ENCODE measurements around the gene CPN1. TPM values are rescaled to one million over a fixed set of nuclear protein-coding genes. Genes with fewer than 3 reads are reported as not detected.
"Not testable (repeated sequence)": the region's sequence is repeated elsewhere in the genome, so short reads cannot be mapped to it uniquely, and the experiment has no call there.

Gene CPN1
- total RNA-seq, 2 experiments from 2014 or later = not detected

DNA sequence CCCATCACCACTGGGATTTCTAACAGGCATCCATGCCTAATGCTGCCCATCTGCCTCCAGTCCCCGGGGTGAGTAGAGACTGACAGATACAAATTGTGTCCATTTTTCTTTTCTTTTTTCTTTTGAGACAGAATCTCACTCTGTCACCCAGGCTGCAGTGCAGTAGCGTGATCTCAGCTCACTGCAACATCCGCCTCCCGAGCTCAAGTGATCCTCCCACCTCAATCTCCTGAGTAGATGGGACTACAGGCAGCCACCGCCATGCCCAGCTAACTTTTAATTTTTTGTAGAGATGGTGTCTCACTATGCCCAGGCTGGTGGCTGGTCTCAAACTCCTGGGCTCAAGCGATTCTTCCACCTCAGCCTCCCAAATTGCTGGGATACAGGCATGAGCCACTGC, 7.6 kb upstream of the CPN1 start:
- Histone ChIP-seq H3K4me3 (ENCODE audit: low read depth, low read length, poor library complexity, severe bottlenecking) (no peak overlapping the region), H3K36me3 (ENCODE audit: insufficient read depth, low read length) (no peaks in the 10 kb centered on the region), H3K9me2 (ENCODE audit: insufficient read depth, low read length) (no peaks in the 10 kb centered on the region), H3K9me3 (ENCODE audit: low read length) (no peaks in the 10 kb centered on the region), H3K27ac (ENCODE audit: low read depth, low read length, poor library complexity, severe bottlenecking) (no peak overlapping the region), H4K20me1 (ENCODE audit: insufficient read depth, low read length) (no peaks in the 10 kb centered on the region), H3K4me1 (ENCODE audit: insufficient read depth, low read length, poor library complexity, severe bottlenecking) (no peaks in the 10 kb centered on the region), H2AFZ (ENCODE audit: low read length) (no peak overlapping the region), H3K4me2 (ENCODE audit: low read length) (no peak overlapping the region), H3K79me2 (ENCODE audit: insufficient read depth, low read depth, low read length) (no peaks in the 10 kb centered on the region)
- no peak for DNase-seq (ENCODE audit: low spot score)
- BruUV-seq (replicated peaks) = no TSS peak
- CTCF ChIA-PET (ENCODE audit: unreplicated experiment) = no interaction called here
- POLR2A ChIA-PET = interaction anchor here (1.2 kb wide), 1 partner anchor 16 kb away, joined by 3 read pairs; no protein-coding TSS in a partner anchor
- intact Hi-C loops (cut with micrococcal nuclease; ENCODE audit: unreplicated experiment) = no loop called here
- TF ChIP-seq EZH2phosphoT487 (IDR thresholded peaks at IDR 0.05; ENCODE audit: borderline replicate concordance, low read depth, low read length) = no peak
- TF ChIP-seq, protein P1, sequence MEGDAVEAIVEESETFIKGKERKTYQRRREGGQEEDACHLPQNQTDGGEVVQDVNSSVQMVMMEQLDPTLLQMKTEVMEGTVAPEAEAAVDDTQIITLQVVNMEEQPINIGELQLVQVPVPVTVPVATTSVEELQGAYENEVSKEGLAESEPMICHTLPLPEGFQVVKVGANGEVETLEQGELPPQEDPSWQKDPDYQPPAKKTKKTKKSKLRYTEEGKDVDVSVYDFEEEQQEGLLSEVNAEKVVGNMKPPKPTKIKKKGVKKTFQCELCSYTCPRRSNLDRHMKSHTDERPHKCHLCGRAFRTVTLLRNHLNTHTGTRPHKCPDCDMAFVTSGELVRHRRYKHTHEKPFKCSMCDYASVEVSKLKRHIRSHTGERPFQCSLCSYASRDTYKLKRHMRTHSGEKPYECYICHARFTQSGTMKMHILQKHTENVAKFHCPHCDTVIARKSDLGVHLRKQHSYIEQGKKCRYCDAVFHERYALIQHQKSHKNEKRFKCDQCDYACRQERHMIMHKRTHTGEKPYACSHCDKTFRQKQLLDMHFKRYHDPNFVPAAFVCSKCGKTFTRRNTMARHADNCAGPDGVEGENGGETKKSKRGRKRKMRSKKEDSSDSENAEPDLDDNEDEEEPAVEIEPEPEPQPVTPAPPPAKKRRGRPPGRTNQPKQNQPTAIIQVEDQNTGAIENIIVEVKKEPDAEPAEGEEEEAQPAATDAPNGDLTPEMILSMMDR (conservative IDR thresholded peaks at IDR 0.05; ENCODE audit: low read length) = no peak

DNA sequence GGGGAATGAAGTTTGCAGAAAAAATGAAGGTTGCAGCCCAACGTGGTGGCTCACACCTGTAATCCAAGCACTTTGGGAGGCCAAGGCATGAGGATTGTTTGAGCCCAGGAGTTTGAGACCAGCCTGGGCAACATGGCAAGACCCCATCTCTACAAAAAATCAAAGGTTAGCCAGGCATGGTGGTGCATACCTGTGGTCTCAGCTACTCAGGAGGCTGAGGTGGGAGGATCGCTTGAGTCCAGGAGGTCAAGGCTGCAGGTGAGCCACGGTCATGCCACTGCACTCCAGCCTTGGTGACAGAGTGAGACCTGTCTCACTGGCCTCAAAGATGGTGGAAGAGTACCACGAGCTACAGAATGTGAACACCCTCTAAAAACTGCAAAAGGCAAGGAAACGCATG, 5.0 kb upstream of the CPN1 start:
- BruUV-seq (replicated peaks); H4K20me1 ChIP-seq (ENCODE audit: insufficient read depth, low read length); H3K4me1 ChIP-seq (ENCODE audit: insufficient read depth, low read length, poor library complexity, severe bottlenecking); H3K4me3 ChIP-seq (ENCODE audit: low read depth, low read length, poor library complexity, severe bottlenecking); DNase-seq (ENCODE audit: low spot score); intact Hi-C loops (cut with micrococcal nuclease; ENCODE audit: unreplicated experiment); H3K9me3 ChIP-seq (ENCODE audit: low read length); H3K9me2 ChIP-seq (ENCODE audit: insufficient read depth, low read length); CTCF ChIA-PET (ENCODE audit: unreplicated experiment); H3K4me2 ChIP-seq (ENCODE audit: low read length); H3K36me3 ChIP-seq (ENCODE audit: insufficient read depth, low read length); H2AFZ ChIP-seq (ENCODE audit: low read length); POLR2A ChIA-PET; H3K27ac ChIP-seq (ENCODE audit: low read depth, low read length, poor library complexity, severe bottlenecking); H3K79me2 ChIP-seq (ENCODE audit: insufficient read depth, low read depth, low read length): not testable (repeated sequence)

GRCh38 chr10:100085596-100085995, 3.9 kb upstream of the CPN1 start:
- Histone ChIP-seq H3K4me1 (ENCODE audit: insufficient read depth, low read length, poor library complexity, severe bottlenecking) (no peaks in the 10 kb centered on the region), H3K27ac (ENCODE audit: low read depth, low read length, poor library complexity, severe bottlenecking) (no peak overlapping the region), H3K36me3 (ENCODE audit: insufficient read depth, low read length) (no peaks in the 10 kb centered on the region), H3K9me2 (ENCODE audit: insufficient read depth, low read length) (no peaks in the 10 kb centered on the region), H3K4me2 (ENCODE audit: low read length) (no peak overlapping the region), H2AFZ (ENCODE audit: low read length) (no peak overlapping the region), H3K79me2 (ENCODE audit: insufficient read depth, low read depth, low read length) (no peaks in the 10 kb centered on the region), H3K4me3 (ENCODE audit: low read depth, low read length, poor library complexity, severe bottlenecking) (no peak overlapping the region), H3K9me3 (ENCODE audit: low read length) (no peaks in the 10 kb centered on the region), H4K20me1 (ENCODE audit: insufficient read depth, low read length) (no peaks in the 10 kb centered on the region)
- ChIA-PET CTCF (ENCODE audit: unreplicated experiment) (no interaction called here), POLR2A (interaction anchor here (0.6 kb wide), 1 partner anchor 425 kb away, joined by 3 read pairs; no protein-coding TSS in a partner anchor)
- intact Hi-C loops (cut with micrococcal nuclease; ENCODE audit: unreplicated experiment) = no loop called here
- no peak for TF ChIP-seq EZH2phosphoT487 (IDR thresholded peaks at IDR 0.05; ENCODE audit: borderline replicate concordance, low read depth, low read length)
- TF ChIP-seq, protein P1 (conservative IDR thresholded peaks at IDR 0.05; ENCODE audit: low read length) = no peak
- no TSS peak for BruUV-seq (replicated peaks)
- DNase-seq (ENCODE audit: low spot score) = no peak

Measured in OCI-LY7 (cell line).